ENCODE measurements around the gene TNIP3.
"Not testable (repeated sequence)": the region's sequence is repeated elsewhere in the genome, so short reads cannot be mapped to it uniquely, and the experiment has no call there.

TNIP3 gene

DNA sequence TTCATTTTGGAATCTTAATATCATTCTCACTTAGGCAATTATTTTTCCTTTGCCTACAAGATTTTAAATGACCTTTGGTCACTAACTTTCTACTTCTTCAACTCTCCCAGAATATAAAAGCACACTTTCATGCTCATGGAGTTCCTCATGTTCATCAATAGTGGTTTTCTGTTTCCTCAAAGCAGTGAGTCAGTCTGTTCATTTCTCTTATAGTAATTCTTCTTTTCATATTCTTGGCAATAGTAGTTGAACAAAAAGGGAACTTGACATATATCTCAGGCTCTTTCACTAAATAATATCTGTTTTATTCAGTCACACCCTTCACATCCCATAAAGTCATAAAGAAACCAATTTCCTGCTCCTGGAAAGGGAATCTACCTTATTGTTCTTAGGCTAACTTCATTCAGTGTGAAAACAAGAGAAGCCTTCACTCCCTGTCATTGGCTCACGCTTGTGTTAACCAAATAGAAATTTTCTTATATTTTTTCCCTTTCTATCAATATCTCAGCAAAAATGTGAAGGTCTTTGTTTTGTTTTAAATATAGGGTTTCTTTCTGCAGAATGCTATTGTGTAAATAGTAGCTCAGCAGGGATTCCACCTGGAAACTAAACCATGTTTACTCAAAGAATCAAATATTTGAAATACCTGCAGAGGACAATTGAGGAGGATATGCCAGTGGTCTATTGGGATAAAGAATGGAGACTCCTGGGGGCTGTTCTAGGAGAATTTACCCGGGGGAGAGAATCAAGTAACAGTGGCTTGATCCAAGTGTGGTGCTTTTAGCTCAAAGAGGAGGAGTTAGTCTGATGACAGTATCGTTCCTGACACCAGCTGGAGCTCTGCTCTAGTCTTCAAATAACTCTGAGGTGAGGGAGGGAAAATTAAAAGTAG is 13.4 kb upstream of the TNIP3 start:
- no peak for DNase-seq

DNA sequence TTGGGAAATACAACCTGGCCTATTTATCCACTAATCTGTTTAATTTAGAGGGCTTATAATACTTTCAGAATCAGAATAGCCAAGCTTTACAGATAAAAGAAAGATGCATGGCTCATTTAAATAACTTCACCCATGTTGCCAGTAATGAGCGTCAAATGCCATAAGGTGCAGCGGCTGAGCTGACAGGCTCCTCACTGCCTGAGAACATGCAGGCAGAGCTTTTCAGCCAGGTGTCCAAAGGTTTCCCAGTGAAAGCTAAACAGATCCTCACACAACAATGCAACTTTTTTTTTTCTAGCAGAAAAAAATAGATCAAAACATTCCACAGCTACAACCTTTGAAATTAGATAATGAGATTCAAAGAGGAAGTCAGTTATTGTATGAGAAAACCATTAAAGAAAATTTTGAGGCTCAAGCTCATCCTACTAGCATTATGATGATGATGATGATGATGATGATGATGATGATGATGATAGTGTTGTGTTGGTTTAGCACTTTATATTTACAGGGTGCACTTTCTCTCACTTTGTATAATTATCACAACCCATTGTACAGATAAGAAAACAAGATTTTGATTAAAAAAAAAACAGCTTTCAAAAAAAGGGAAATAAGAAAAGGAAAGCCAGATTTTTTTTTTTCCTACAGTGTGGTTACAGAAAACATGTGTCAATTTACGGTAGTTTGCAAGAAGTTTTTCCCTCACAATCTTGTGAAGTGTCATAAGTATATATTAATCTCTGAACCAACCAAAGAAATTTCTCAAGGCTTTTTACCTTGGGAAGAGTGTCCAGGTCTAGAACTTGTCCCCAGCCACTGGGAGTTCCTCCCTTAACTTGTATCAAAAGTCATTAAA is 12.2 kb upstream of the TNIP3 start:
- no peak for DNase-seq

DNA sequence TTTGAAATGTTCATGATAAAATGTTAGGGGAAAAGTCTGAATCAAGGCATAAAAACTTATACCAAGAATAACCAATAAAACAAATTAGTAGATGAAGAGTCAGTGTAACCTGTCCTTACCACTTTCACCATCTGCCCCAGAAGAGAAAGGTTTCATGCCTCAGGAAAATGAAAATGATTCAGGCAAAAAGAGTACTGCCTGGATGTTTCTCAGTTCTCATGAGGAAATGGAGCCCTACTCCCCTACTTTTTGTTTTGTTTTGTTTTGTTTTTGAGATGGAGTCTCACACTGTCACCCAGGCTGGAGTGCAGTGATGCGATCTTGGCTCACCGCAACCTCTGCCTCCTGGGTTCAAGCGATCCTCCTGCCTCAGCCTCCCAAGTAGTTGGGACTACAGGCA is 7.4 kb upstream of the TNIP3 start:
- DNase-seq: not testable (repeated sequence)

- DNase-seq: no peak
Measured at GRCh38 chr4:121168446-121169281, 4.5 kb upstream of the TNIP3 start.

GRCh38 chr4:121166976-121167375 is 2.9 kb upstream of the TNIP3 start:
- no peak for DNase-seq

DNA sequence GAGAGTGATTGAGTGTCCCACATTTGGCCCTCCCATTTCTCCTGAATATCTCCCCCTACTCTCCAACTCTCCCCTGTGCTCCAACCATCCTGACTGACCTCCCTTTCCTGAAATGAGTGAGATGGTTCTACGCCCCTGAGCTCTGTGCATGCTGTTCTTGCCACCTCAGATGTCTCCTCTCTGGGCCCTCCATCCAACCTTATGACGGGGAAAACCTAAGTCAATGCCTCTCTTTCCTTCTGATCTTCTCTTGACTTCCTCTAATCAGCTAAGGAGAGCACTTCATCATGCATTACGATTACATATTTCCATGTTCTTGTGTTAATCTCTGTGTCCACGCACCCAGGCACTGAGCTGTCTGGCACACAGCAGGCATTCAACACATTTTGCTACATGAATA is 1.1 kb upstream of the TNIP3 start:
- no peak for DNase-seq

GRCh38 chr4:121156822-121157769 is 7.0 kb downstream of the TNIP3 start:
- no peak for DNase-seq

GRCh38 chr4:121155893-121156292 is 8.2 kb downstream of the TNIP3 start:
- no peak for DNase-seq

DNA sequence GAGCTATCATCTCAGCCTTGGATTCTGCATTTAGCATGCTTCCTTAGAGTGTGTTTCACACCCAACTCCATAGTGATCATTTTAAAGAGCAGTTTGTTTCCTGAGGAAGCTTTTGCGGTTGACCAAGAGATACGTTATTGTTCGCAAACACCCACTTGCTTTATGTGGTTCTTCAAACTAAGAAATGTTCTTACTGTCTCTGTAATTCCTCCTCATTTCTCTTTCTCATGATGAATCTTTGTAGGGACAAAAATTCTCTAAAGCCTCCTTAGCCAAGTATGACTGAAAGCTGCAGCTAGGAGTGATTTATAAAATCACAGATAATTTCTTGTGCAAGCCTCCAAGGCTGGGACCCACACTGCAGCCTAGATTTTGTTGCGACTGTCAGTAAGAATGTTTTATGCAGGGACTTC is 10.0 kb downstream of the TNIP3 start:
- no peak for DNase-seq

GRCh38 chr4:121151942-121152341 is 12.2 kb downstream of the TNIP3 start:
- no peak for DNase-seq

DNA sequence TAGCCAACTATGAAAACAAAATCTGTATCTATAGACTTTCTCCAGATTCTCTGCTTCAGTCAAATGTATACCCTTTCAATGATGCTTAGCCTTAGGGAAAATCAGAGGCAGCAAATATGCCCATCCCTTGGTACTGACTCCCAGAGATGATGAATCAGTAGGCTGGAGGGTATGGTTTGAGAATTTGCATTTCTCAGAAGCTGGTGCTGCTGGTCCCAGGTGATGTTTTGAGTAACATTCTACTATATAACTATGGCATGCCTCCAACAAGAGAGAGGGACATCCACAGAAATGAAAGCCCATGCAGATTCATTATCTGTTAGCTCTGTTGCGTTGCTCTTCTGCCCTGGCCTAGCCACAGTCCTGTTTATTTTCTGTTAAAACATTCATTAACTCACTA is 13.6 kb downstream of the TNIP3 start:
- DNase-seq: no peak

DNA sequence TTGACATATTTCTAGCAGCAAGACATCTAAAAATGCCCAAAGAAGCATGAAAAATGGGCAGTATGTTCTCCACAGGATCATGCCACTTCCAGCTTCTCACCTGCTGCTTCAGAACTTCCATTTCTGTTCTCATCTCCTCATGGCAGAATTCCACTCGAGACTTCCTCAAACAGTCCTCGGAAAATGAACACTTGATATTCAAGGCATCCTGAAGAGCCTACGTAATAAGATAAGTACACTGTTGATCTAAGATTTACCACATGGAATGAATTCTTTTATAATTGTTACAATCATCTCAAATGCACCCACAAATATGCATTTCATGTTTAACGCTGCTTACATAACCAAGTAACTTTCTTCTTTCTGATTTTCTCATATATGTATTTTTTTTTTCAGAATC is 14.1 kb downstream of the TNIP3 start:
- DNase-seq: no peak

DNA sequence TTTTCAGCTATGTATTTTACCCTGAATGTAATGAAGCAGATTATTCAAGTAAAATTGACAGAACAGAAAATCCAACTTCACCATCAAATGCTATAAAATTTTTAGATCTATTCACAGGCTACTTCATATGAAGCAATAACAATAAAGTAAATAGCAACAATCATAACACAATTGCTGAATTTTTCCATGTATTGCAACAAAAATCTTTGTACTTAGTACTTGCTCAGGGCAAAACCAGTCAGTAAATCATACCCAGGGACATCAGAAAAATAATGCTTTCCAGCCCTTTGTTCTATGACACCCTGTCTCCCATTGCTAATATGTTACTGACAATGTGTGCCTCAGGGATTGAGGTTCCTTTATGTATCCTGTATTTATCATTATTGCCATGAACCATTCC is 15.5 kb downstream of the TNIP3 start:
- no peak for DNase-seq

DNA sequence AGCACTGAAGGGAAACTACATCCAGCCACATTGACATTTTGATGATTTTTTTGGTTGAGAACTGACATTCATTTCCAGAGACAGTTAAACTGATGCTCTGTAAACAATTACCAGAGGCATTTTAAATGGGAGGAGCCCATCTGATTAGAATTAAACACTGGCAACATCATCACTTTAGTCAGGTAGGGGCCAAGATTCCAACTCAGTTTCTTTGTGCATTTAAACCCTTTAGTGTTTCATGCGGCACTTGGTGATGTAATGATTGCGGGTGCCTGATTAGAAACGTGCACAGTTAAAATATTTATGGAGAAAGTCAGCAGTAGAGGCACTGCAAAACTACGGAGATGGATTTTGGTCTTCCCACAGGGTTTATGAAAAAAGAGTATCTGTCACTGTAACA is 16.1 kb downstream of the TNIP3 start:
- no peak for DNase-seq

DNA sequence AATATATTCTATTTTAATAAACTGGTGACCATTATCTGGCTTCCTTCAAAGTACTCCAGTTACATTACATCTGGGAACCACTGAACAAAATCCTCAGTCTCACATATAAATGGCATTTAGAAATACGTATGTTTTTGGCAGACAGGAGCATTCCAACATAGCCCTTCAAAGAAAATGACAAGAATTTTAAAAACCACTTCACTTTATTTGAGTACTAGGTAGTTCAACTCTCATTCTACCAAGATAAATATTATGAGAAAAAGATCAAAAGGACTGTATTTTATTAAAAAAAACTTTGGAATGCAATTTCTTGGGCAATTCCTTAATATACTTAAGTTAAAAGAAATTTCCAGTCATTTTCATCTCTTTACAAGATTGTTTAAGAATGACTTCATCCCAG is 17.6 kb downstream of the TNIP3 start:
- no peak for DNase-seq

DNA sequence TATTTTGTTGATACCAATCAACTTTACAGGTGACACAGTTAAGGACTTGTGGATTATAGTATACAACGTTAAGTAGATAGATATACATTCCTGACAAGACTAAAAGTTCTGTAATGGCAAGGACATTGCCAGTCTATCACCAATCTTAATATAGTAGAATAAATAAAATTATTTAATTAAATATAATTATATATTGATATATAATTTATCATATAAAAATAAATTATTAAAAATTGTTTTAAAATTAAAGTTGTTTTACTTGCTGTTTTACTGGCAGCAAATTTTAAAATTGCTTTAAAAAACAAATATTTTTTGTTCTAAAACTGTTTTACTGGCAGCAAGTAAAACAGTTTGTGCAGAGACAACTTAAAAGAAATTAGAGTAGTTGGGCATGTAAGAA is 18.7 kb downstream of the TNIP3 start:
- DNase-seq: no peak

DNA sequence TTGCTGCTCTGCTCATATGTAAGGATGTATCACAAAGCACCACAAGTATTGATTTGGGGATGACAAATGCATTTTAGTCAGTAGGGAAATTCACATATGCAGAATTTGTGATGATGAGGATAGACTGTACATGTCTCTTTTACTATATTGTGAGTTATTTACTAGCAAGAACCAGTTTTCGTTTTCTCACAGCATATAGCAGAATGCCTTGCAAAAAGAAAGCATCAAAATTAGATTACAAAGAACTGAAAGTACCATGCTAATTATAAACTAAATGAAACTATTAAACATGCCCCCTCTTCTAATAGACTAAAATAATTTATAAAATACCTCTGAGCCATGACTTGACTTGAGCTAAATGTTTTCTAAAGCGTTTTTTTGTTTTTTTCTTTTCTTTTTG is 20.1 kb downstream of the TNIP3 start:
- no peak for DNase-seq

- no peak for DNase-seq
Measured at GRCh38 chr4:121143131-121143530, 21.0 kb downstream of the TNIP3 start.

DNA sequence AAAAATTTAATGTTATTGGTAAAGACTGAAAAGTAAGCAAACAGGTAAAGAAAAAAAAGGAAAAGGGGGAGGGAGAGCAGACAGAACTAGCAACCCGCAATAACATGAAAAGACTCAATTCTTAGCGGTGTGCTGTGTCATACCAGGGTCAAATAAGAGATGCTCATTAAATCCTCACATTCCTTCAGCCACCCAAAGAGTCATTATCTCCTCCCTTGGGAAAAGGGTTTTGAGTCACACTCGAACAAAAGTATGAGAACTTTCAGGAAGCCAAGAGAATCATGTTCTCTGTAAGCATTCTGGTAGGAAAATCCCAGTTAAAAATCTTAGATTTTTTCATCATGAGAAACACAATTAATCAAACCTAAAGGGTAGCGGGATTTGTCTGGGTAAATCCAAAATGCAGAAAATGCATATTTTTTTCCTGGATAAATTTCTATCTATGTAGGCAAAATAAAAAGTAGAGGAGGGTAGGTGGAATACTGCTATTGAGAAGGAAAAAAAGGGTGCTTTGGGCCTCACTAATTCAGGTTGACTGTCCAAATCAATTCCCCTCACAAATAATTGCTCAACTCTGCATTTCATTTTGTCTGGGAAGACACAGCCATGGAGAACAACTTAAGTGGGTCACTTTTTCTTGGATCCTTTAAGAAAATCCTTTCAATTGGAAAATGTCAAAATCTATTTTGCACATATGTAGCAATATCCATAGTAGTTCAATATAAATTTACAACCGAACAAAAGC is 23.2 kb downstream of the TNIP3 start:
- no peak for DNase-seq

- no peak for DNase-seq
Measured at GRCh38 chr4:121139533-121140222, 24.4 kb downstream of the TNIP3 start.

Data from midbrain (tissue), 1 donor.